A673 (cell line): ENCODE data around the gene AOPEP. TPM values are rescaled to one million over a fixed set of nuclear protein-coding genes. Genes with fewer than 3 reads are reported as not detected.

ENCODE experiments used
- BruUV-seq: library from RNA; stranded (reverse); fragments of 400-500 nt; replicated peaks from 2 replicates; lab custom pipeline; 2021; lab: Mats Ljungman, UMichigan
- CTCF ChIA-PET: fragments of 300-600 bp; sonication (Branson Sonifier 250); formaldehyde crosslinking; loops from one replicate; lab custom pipeline; 2022; ENCODE audit warnings: antibody characterized with exemption; lab: Charles Lee
- POLR2A ChIA-PET: fragments of 300-600 bp; sonication (Branson Sonifier 250); formaldehyde crosslinking; loops from one replicate; lab custom pipeline; 2022; ENCODE audit warnings: antibody characterized with exemption; ENCODE audit not compliant: low non-redundant PET; lab: Charles Lee
- DNase-seq: peaks from one replicate; pipeline ENCODE4 v3.0.0-alpha.2; 2015; ENCODE audit warnings: low spot score
- H3K27ac ChIP-seq: fragments of 200-600 bp; sonication (generic); 2 replicates; pipeline ENCODE4 v1.5.1; 2016; ENCODE audit warnings: mixed run types, low read depth, mild to moderate bottlenecking, mixed read lengths, antibody characterized with exemption, low read length; ENCODE audit not compliant: poor library complexity, severe bottlenecking
- H3K27me3 ChIP-seq: fragments of 200-600 bp; sonication (generic); replicated peaks from 2 replicates; pipeline ENCODE4 v1.6.1; 2017; ENCODE audit warnings: mixed run types, low read depth, mild to moderate bottlenecking, mixed read lengths, antibody characterized with exemption, low read length; ENCODE audit not compliant: insufficient read depth, poor library complexity
- H3K36me3 ChIP-seq: fragments of 200-600 bp; sonication (generic); 2 replicates; pipeline ENCODE4 v1.6.1; 2016; ENCODE audit warnings: mixed run types, mild to moderate bottlenecking, mixed read lengths, antibody characterized with exemption, low read length; ENCODE audit not compliant: insufficient read depth, poor library complexity, severe bottlenecking
- H3K4me1 ChIP-seq: fragments of 200-600 bp; sonication (generic); 2 replicates; pipeline ENCODE4 v1.6.1; 2017; ENCODE audit warnings: mixed run types, mild to moderate bottlenecking, mixed read lengths, antibody characterized with exemption, low read length; ENCODE audit not compliant: insufficient read depth, poor library complexity, severe bottlenecking
- H3K4me3 ChIP-seq: fragments of 200-600 bp; sonication (generic); 2 replicates; pipeline ENCODE4 v1.5.1; 2016; ENCODE audit warnings: low read depth, mixed run types, mild to moderate bottlenecking, mixed read lengths, low read length; ENCODE audit not compliant: poor library complexity, severe bottlenecking
- H3K9me3 ChIP-seq: fragments of 200-600 bp; sonication (generic); 2 replicates; pipeline ENCODE4 v1.6.1; 2016; ENCODE audit warnings: mixed run types, low read depth, mild to moderate bottlenecking, mixed read lengths, antibody characterized with exemption, low read length; ENCODE audit not compliant: poor library complexity, severe bottlenecking
- EZH2 ChIP-seq: fragments of 200-600 bp; sonication (generic); IDR thresholded peaks from 2 replicates; pipeline ENCODE4 v1.6.1; 2017; ENCODE audit warnings: borderline replicate concordance, low read depth, mild to moderate bottlenecking, mixed read lengths, antibody characterized with exemption, low read length; ENCODE audit not compliant: poor library complexity, severe bottlenecking
- intact Hi-C: fragments of 100-400 bp; cut with micrococcal nuclease; formaldehyde crosslinking; loops from one replicate; pipeline ENCODE4 v1.10.0; 2022; ENCODE audit not compliant: unreplicated experiment
- total RNA-seq: library from RNA; stranded (reverse); gene quantifications from 2 replicates; pipeline ENCODE4 v1.2.3, GENCODE V29; 2021
- TF ChIP-seq, protein P1 (sequence below): fragments of 300-800, 200-600 bp; sonication (generic); conservative IDR thresholded peaks from 2 replicates; pipeline ENCODE4 v1.5.1; 2017; ENCODE audit warnings: low read depth, mild to moderate bottlenecking, antibody characterized with exemption, low read length, moderate library complexity, mixed read lengths

The AOPEP gene
- total RNA-seq, 1 experiment from 2014 or later, result 17.5 TPM

DNA sequence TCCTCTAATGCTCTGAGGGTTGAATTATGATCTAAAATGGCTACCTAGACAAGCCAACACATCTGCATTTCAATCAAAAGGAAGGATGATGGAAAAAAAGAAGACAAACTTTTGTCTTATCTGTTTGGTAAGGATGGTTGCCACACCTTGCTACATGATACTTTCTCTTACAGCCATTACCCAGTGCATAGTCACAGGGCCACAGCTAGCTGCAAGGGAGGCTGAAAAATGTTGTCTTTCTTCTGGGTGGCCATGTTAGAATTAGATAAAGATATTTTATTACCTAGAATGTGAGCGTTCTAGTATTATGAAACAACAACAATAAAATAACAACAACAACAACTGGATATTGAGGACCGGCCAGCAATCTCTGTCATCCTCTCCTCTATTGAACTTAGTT is 4.7 kb upstream of the AOPEP start:
- Histone ChIP-seq H3K27me3 (no peaks in the 10 kb centered on the region), H3K4me1 (no peaks in the 10 kb centered on the region), H3K9me3 (no peaks in the 10 kb centered on the region), H3K4me3 (no peak overlapping the region), H3K36me3 (no peaks in the 10 kb centered on the region), H3K27ac (no peak overlapping the region)
- no peak for DNase-seq
- no TSS peak for BruUV-seq
- POLR2A ChIA-PET, result no interaction called here
- TF ChIP-seq, protein P1, sequence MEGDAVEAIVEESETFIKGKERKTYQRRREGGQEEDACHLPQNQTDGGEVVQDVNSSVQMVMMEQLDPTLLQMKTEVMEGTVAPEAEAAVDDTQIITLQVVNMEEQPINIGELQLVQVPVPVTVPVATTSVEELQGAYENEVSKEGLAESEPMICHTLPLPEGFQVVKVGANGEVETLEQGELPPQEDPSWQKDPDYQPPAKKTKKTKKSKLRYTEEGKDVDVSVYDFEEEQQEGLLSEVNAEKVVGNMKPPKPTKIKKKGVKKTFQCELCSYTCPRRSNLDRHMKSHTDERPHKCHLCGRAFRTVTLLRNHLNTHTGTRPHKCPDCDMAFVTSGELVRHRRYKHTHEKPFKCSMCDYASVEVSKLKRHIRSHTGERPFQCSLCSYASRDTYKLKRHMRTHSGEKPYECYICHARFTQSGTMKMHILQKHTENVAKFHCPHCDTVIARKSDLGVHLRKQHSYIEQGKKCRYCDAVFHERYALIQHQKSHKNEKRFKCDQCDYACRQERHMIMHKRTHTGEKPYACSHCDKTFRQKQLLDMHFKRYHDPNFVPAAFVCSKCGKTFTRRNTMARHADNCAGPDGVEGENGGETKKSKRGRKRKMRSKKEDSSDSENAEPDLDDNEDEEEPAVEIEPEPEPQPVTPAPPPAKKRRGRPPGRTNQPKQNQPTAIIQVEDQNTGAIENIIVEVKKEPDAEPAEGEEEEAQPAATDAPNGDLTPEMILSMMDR, result no peak
- no peak for TF ChIP-seq EZH2
- CTCF ChIA-PET, result no interaction called here
- intact Hi-C loops, result no loop called here

DNA sequence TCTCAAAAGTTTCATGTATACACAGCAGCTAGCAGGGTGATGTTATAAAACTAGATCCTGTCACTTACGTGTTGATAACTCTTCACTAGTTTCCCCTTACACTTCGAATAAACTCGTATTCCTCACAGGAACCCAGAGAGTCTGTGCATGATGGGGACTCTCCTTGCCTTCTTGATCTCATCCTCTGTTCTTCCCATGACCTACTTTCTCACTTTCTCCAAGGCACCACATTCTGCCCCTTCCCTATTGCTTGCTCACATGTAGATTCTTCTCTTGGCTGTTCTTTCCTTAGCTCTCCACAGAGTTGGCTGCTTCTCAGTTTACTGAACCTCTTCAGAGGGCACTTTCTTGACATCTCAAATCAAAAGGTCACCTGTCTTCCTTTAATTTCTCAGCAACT is 1.2 kb upstream of the AOPEP start:
- no peaks in the 10 kb centered on the region for H3K27me3 ChIP-seq
- POLR2A ChIA-PET, result no interaction called here
- intact Hi-C loops, result no loop called here
- H3K4me3 ChIP-seq, result no peak overlapping the region
- CTCF ChIA-PET, result no interaction called here
- H3K36me3 ChIP-seq, result no peaks in the 10 kb centered on the region
- no peak for TF ChIP-seq EZH2
- TF ChIP-seq, protein P1, result no peak
- DNase-seq, result no peak
- no peak overlapping the region for H3K27ac ChIP-seq
- H3K9me3 ChIP-seq, result no peaks in the 10 kb centered on the region
- peaks cover 4% of the 10 kb centered on the region for H3K4me1 ChIP-seq
- no TSS peak for BruUV-seq

DNA sequence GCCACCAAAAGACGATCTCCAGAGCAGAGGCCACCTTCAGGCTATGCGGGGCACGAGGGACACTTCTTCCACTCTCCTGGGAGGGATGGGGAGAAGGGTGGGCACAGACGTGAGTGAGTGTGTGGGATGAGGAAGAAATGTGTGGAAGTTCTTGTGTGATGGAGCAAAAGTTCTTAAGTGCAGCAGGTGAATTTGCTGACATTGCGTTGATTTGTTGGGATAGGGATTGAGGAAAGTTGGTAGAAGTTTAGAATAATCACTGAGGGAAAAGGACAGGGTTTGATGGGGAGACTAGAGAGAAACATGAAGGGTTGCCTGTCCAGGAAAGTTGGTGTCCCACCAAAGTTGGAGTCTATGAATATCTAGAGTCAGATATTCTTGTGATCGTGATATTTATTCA is 2.2 kb downstream of the AOPEP start:
- no TSS peak for BruUV-seq
- Histone ChIP-seq H3K9me3 (no peaks in the 10 kb centered on the region), H3K4me1 (peaks cover 4% of the 10 kb centered on the region), H3K27ac (no peak overlapping the region), H3K4me3 (no peak overlapping the region), H3K36me3 (no peaks in the 10 kb centered on the region), H3K27me3 (no peaks in the 10 kb centered on the region)
- DNase-seq, result no peak
- intact Hi-C loops, result no loop called here
- ChIA-PET POLR2A (no interaction called here), CTCF (interaction anchor here (0.6 kb wide), 1 partner anchor 36 kb away, joined by 3 read pairs; no protein-coding TSS in a partner anchor)
- no peak for TF ChIP-seq EZH2
- TF ChIP-seq, protein P1, result no peak
